Measurements from ENCODE around the gene TUBB1.

- TF ChIP-seq CTCF (IDR thresholded peaks at IDR 0.05; ENCODE audit: insufficient read depth, low read length): no peak
- no peak for TF ChIP-seq REST (IDR thresholded peaks at IDR 0.05; ENCODE audit: insufficient replicate concordance, low read depth)
Measured at GRCh38 chr20:59001449-59002171, 17.6 kb upstream of the TUBB1 start.

Measured in HL-60 (cell line).